ENCODE data around the gene TESMIN.

DNA sequence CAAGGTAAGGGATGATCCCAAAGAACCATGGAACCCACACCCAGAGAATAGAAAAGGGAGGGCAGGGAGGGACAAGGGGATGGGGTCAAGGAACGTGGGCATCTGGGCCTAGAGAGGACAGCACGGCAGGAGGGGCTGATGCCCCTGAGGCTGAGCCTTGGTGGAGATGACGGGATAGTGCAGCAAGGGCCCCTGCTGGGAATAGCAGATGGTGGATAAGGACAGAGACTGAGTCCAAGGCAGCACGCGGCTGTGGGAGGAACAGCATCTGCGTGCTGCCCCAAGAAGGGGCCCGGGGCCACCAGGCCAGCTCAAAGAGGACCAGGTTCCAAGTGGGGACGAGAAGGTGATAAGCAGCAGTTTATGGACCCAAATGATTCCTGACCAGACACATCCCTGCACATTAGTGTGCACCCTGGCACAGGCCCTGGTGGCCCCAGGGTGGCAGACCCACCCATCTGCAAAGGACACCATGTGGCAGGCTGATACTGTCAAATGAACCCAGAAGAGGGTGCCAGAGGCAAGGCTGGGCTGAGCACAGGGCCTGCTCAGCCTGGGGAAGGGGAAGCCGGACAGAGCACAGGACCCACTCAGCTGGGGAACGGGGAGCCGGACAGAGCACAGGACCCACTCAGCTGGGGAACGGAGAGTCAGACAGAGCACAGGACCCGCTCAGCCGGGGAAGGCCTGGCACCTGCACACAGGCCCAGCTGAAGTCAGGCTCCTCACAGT is 12.8 kb upstream of the TESMIN start:
- TF ChIP-seq POLR2A (IDR thresholded peaks at IDR 0.05; ENCODE audit: low read length) = no peak
- no peak for TF ChIP-seq GATA1 (IDR thresholded peaks at IDR 0.05; ENCODE audit: low read depth, low read length)
